HEK293 (cell line): ENCODE results near the gene METTL14.

Experiments used
- TSHZ1 ChIP-seq: fragments of 450-650 bp; formaldehyde crosslinking; IDR thresholded peaks from 2 replicates; pipeline ENCODE4 v1.5.1; 2016; ENCODE audit warnings: missing biosample characterization, missing genetic modification characterization, borderline replicate concordance
- ZBTB7A ChIP-seq: fragments of 450-650 bp; formaldehyde crosslinking; IDR thresholded peaks from 2 replicates; pipeline ENCODE4 v1.5.1; 2016; ENCODE audit warnings: low read depth, missing biosample characterization, missing genetic modification characterization
- ZNF138 ChIP-seq: fragments of 450-650 bp; formaldehyde crosslinking; IDR thresholded peaks from 2 replicates; pipeline ENCODE4 v1.5.1; 2016; ENCODE audit warnings: missing biosample characterization, missing genetic modification characterization, borderline replicate concordance
- ZNF510 ChIP-seq: fragments of 450-650 bp; formaldehyde crosslinking; IDR thresholded peaks from 2 replicates; pipeline ENCODE4 v1.5.1; 2018; ENCODE audit warnings: mild to moderate bottlenecking, missing genetic modification characterization, missing biosample characterization; ENCODE audit not compliant: insufficient replicate concordance
- ZNF529 ChIP-seq: fragments of 450-650 bp; formaldehyde crosslinking; IDR thresholded peaks from 2 replicates; pipeline ENCODE4 v1.5.1; 2017; ENCODE audit warnings: missing genetic modification characterization, missing biosample characterization; ENCODE audit not compliant: insufficient replicate concordance
- TF ChIP-seq, protein P1 (sequence below): fragments of 450-650 bp; formaldehyde crosslinking; IDR thresholded peaks from 2 replicates; pipeline ENCODE4 v1.5.1; 2016; ENCODE audit warnings: missing biosample characterization, missing genetic modification characterization
- TF ChIP-seq, protein P2 (sequence below): fragments of 450-650 bp; formaldehyde crosslinking; IDR thresholded peaks from 2 replicates; pipeline ENCODE4 v1.5.1; 2016; ENCODE audit warnings: missing biosample characterization, missing genetic modification characterization
- TF ChIP-seq, protein P3 (sequence below): fragments of 450-650 bp; formaldehyde crosslinking; IDR thresholded peaks from 2 replicates; pipeline ENCODE4 v1.5.1; 2016; ENCODE audit warnings: missing biosample characterization, missing genetic modification characterization, low read depth

DNA sequence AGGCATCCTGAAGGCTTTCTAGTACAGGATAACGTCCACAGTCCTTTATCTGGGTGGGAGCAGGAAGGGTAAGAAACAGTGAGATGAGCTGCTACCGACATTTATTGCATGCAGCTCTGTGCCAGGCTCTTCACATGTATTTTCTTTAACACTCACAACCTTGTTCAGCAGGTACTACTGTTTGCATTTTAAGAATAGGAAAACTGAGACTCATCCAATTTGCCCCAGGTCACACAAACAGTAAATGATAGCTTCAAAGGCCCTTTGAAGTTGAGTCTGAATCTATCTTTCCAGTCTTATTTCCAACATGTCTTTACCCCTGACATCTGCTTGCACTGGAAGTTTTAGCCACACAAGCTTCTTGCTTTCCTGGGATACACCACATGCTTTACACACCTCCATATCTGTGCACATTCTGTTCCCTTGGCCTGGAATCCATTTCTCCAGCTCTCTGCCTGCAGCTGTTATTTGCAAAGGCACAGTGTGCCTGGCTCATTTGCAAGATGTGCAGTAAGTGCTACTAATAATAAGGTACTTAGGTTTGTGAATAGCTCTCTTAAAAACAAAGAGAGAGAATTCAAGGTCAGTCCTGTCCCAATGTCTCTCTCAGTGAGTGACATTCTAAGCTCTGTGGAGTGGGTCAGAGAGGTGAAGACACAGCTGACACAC, 61.2 kb downstream of the METTL14 start:
- TF ChIP-seq, protein P1, sequence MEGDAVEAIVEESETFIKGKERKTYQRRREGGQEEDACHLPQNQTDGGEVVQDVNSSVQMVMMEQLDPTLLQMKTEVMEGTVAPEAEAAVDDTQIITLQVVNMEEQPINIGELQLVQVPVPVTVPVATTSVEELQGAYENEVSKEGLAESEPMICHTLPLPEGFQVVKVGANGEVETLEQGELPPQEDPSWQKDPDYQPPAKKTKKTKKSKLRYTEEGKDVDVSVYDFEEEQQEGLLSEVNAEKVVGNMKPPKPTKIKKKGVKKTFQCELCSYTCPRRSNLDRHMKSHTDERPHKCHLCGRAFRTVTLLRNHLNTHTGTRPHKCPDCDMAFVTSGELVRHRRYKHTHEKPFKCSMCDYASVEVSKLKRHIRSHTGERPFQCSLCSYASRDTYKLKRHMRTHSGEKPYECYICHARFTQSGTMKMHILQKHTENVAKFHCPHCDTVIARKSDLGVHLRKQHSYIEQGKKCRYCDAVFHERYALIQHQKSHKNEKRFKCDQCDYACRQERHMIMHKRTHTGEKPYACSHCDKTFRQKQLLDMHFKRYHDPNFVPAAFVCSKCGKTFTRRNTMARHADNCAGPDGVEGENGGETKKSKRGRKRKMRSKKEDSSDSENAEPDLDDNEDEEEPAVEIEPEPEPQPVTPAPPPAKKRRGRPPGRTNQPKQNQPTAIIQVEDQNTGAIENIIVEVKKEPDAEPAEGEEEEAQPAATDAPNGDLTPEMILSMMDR = no peak
- TF ChIP-seq, protein P2, sequence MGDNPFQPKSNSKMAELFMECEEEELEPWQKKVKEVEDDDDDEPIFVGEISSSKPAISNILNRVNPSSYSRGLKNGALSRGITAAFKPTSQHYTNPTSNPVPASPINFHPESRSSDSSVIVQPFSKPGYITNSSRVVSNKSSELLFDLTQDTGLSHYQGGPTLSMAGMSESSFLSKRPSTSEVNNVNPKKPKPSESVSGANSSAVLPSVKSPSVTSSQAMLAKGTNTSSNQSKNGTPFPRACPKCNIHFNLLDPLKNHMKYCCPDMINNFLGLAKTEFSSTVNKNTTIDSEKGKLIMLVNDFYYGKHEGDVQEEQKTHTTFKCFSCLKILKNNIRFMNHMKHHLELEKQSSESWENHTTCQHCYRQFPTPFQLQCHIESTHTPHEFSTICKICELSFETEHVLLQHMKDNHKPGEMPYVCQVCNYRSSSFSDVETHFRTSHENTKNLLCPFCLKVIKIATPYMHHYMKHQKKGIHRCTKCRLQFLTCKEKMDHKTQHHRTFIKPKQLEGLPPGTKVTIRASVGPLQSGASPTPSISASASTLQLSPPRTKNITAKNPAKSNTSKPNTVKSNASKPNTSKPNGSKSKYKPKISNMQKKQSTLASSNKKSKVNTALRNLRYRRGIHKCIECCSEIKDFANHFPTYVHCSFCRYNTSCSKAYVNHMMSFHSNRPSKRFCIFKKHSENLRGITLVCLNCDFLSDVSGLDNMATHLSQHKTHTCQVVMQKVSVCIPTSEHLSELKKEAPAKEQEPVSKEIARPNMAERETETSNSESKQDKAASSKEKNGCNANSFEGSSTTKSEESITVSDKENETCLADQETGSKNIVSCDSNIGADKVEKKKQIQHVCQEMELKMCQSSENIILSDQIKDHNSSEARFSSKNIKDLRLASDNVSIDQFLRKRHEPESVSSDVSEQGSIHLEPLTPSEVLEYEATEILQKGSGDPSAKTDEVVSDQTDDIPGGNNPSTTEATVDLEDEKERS (tag by site-specific recombination) = no peak
- TF ChIP-seq ZBTB7A (tag by site-specific recombination) (no peak), ZNF138 (tag by site-specific recombination) (no peak), ZNF510 (no peak), ZNF529 (tag by site-specific recombination) (no peak), TSHZ1 (tag by site-specific recombination) (no peak)
- TF ChIP-seq, protein P3, sequence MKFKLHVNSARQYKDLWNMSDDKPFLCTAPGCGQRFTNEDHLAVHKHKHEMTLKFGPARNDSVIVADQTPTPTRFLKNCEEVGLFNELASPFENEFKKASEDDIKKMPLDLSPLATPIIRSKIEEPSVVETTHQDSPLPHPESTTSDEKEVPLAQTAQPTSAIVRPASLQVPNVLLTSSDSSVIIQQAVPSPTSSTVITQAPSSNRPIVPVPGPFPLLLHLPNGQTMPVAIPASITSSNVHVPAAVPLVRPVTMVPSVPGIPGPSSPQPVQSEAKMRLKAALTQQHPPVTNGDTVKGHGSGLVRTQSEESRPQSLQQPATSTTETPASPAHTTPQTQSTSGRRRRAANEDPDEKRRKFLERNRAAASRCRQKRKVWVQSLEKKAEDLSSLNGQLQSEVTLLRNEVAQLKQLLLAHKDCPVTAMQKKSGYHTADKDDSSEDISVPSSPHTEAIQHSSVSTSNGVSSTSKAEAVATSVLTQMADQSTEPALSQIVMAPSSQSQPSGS (tag by site-specific recombination) = no peak
